Renal cortical epithelial cell (primary cell): ENCODE results near the gene FXR1. TPM values are rescaled to one million over a fixed set of nuclear protein-coding genes. Genes with fewer than 3 reads are reported as not detected.
A peak's percentile ranks its signal among the peaks of the same experiment; 100 is the strongest.
"Not testable (repeated sequence)": the region's sequence is repeated elsewhere in the genome, so short reads cannot be mapped to it uniquely, and the experiment has no call there.

Experiments
- DNase-seq: peaks from one replicate; pipeline ENCODE4 v3.0.0-alpha.2; 2011; ENCODE audit warnings: low read depth
- total RNA-seq: library from RNA; depleted of rRNA; stranded (reverse); fragments of >200 nt; gene quantifications from 2 replicates; pipeline ENCODE4 v1.2.3, GENCODE V29; 2014

FXR1 gene
- total RNA-seq: 113 and 220 TPM in 2 replicates

- DNase-seq: peak; percentile 66
These were observed at the start of gene FXR1 for GRCh38 chr3:180912304-180913296. Gene FXR1, plus strand, starts transcription at chr3:180912670. Its CDS starts 16 bp downstream, at chr3:180912686.

DNA sequence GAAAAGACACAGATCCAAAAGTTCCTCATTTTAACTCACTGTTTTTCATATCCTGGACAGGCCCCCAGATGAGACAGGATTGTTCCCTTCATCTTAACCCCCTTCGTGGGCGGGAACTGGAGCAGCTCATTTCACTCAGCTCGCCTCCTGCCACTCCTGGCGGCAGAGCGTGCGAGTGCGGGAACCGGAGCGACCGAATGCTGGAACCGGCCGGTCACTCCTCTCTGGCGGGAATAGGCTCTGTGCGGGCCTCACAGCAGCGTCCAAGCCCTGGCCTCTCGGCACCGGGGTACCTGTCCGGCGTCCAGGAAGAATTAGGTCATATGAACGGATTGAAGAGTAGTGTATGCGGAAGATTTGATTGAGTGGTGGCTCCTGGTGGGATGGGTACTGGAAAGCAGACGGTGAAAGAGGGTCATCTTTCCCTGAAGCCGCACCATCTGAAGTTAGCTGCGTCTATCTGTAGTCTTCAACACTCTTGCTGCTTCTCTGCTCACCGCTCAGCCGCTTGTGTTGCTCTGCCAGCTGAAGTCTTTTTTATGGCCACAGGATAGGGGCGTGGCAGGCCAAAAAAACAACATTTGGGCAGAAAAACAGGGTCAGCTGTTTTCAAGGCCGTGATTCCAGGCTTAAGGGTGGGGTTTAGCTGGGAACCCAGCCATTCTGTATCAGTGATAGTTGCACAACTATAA is 42.3 kb upstream of the FXR1 start:
- no peak for DNase-seq

DNA sequence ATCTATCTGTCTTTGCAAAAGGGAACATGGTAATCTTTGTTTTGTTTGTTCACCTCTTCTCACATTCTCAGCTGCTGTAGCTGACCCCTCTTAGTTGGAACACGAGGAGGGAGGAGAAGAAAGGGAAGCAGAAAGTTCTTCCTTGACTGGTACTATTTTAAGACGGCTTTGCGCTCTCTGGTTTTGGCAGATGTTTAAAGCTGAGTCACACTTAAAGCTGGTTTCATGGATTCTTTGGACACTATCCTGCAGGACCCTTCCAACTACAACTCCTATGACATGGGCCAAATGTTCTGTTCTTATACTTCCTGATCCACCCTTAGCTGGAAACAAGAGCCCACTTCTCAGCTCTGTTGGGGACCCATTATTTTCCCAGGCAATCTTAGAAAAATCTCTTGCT is 40.6 kb upstream of the FXR1 start:
- DNase-seq: no peak

DNA sequence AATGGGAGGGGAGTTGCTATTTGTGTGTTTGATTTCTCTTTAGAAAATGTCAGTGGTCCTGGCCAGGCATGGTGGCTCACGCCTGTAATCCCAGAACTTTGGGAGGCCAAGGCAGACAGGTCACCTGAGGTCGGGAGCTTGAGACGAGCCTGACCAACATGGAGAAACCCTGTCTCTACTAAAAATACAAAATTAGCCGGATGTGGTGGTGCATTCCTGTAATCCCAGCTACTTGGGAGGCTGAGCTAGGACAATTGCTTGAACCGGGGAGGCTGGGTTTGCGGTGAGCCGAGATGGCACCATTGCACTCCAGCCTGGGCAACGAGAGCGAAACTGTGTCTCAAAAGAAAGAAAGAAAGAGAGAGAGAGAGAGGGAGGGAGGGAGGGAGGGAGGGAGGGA is 40.0 kb upstream of the FXR1 start:
- not testable (repeated sequence) for DNase-seq

DNA sequence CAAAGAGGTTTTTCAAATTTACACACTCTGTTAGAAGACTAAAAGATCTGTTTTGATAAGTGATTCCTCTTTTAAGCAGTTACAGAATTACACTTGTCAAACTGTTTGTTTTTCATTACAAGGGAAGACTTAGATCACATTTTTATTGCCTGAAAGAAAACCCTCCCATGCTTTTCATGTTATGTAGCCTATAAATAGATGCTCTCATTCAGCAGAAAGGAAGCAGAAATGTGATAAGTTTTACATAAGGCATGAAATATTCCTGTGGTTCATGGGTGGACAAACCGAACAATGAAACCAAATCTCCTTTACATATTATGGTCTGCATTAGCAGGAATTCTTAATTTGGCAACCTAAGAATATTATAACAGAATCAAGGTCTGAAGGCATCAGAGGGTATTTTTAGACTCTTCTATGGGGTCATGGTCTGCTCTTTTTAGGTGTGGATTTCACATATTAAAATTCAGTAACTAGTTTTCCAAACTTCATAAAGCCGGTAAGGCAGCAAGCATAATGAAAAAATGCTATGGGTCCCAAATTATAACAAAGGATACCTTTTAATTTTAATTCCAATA is 37.3 kb upstream of the FXR1 start:
- DNase-seq: no peak

- no peak for DNase-seq
These were observed 31.2 kb upstream of the FXR1 start for GRCh38 chr3:180881065-180881801.

DNA sequence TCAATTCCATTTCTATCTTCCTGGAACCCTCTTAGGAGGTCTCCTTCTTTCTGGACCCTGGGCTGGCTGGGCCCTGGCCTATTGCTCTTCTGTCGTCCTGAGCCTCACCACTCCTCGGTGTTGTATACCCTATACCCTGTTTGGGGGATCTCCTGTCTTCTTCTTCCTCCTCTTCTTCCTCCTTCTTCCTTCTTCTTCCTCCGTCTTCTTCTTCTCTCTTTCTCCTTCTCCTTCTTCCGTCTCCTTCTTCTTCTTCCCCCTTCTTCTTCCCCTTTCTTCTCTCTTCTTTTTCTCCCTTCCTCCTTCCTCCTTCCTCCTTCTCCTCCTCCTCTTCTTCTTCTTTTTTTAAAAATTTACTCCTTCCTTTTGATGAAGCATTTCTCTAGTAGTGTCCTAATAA is 30.4 kb upstream of the FXR1 start:
- DNase-seq: no peak

- DNase-seq: no peak
These were observed 23.4 kb upstream of the FXR1 start for GRCh38 chr3:180888992-180889560.

- DNase-seq: no peak
These were observed 13.9 kb upstream of the FXR1 start for GRCh38 chr3:180898572-180898971.

- DNase-seq: no peak
These were observed 2.9 kb upstream of the FXR1 start for GRCh38 chr3:180909369-180910127.

DNA sequence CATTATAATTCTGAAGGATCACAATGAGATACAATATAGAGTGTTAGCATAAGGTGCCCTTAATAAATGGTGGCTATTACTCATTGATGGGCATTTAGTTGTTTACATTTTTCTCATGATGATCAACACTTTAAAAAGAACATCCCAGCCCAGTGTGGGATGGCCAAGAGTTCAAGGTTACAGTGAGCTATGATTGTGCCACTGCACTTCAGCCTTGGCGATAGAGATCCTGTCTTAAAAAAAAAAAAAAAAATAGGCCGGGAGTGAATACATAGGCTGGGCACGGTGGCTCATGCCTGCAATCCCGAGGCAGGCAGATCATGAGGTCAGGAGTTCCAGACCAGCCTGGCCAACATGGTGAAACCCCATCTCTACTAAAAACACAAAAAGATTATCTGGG is 1.6 kb upstream of the FXR1 start:
- no peak for DNase-seq

GRCh38 chr3:180911876-180912303 is 580 bp upstream of the FXR1 start:
- DNase-seq: no peak

- peak; percentile 55 for DNase-seq
These were observed 1.3 kb downstream of the FXR1 start for GRCh38 chr3:180913581-180914404.

- no peak for DNase-seq
These were observed 6.1 kb downstream of the FXR1 start for GRCh38 chr3:180918542-180918941.

GRCh38 chr3:180922242-180922641 is 9.8 kb downstream of the FXR1 start:
- no peak for DNase-seq

GRCh38 chr3:180923561-180923960 is 11.1 kb downstream of the FXR1 start:
- DNase-seq: no peak

- peak; percentile 11 for DNase-seq
These were observed 14.1 kb downstream of the FXR1 start for GRCh38 chr3:180926526-180926925.

- no peak for DNase-seq
These were observed 16.9 kb downstream of the FXR1 start for GRCh38 chr3:180929376-180929775.

DNA sequence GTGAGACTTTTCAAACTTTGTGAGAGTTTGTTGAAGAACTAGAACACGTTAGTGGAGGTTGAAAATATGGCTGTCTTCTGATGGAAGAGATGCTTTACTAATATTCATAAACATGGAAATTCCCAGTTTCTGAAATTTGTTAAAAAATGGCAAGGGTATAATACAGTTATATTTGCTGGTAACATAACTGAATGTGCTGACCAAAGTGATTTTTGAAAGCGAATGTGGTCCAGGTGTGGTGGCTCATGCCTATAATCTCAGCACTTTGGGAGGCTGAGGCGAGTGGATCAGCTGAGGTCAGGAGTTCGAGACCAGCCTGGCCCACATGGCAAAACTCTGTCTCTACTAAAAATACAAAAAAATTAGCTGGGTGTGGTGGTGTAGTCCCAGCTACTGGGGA is 18.1 kb downstream of the FXR1 start:
- DNase-seq: no peak

DNA sequence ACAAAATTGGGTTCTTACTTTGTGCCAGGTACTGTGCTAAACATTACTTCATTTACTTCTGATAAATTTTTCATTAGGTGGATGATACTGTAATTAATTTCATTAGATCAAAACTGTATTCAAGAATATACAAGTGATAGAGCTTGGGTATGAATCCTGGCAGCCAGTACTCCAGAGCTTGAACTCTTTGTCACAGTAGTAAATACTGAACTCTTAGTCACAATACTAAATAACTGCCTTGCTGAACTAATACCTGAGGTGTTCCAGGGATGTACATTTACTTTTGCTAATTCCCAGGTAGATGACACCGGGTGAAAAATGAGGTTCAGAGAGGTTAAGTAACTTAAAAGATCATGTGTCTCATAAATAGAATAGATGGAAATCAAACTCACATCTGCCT is 20.3 kb downstream of the FXR1 start:
- peak; percentile 6 for DNase-seq
